ENCODE data around the gene PKN3. TPM values are rescaled to one million over a fixed set of nuclear protein-coding genes. Genes with fewer than 3 reads are reported as not detected.

The PKN3 gene
- polyA plus RNA-seq, 1 donor from 2014 or later: 0.06 TPM

DNA sequence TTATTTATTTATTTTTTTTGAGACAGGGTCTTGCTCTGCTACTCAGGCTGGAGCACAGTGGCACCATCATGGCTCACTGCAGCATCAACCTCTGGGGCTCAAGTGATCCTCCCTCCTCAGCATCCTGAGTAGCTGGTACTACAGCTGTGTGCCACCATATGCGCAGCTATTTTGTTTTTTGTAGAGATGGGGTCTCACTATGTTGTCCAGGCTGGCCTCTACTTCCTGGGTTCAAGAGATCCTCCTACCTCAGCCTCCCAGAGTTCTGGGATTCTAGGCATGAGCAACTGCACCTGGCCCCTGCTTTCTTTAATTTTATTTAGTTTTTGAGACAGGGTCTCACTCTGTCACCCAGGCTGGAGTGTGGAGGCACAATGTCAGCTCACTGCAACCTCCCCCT is 41.1 kb downstream of the PKN3 start:
- no peaks in the 10 kb centered on the region for H3K79me2 ChIP-seq (replicated peaks; ENCODE audit: insufficient read depth, low read length)
- no peaks in the 10 kb centered on the region for H3K9me2 ChIP-seq (ENCODE audit: insufficient read depth, low read length)
- H3K4me3 ChIP-seq (ENCODE audit: low read length): no peak overlapping the region
- H3K27ac ChIP-seq (ENCODE audit: low read length): no peak overlapping the region
- no peaks in the 10 kb centered on the region for H3F3A ChIP-seq (ENCODE audit: insufficient read depth, low read length, poor library complexity, severe bottlenecking)
- no peaks in the 10 kb centered on the region for H3K36me3 ChIP-seq (ENCODE audit: insufficient read depth, low read length)
- no peaks in the 10 kb centered on the region for H4K20me1 ChIP-seq (ENCODE audit: insufficient read depth)
- no peak overlapping the region for H2AFZ ChIP-seq (ENCODE audit: low read depth, low read length)
- H3K9ac ChIP-seq (ENCODE audit: low read length): no peak overlapping the region
- H3K9me3 ChIP-seq (ENCODE audit: low read length): no peaks in the 10 kb centered on the region
- no peak overlapping the region for H3K4me2 ChIP-seq (ENCODE audit: low read length)
- TF ChIP-seq, protein P1, sequence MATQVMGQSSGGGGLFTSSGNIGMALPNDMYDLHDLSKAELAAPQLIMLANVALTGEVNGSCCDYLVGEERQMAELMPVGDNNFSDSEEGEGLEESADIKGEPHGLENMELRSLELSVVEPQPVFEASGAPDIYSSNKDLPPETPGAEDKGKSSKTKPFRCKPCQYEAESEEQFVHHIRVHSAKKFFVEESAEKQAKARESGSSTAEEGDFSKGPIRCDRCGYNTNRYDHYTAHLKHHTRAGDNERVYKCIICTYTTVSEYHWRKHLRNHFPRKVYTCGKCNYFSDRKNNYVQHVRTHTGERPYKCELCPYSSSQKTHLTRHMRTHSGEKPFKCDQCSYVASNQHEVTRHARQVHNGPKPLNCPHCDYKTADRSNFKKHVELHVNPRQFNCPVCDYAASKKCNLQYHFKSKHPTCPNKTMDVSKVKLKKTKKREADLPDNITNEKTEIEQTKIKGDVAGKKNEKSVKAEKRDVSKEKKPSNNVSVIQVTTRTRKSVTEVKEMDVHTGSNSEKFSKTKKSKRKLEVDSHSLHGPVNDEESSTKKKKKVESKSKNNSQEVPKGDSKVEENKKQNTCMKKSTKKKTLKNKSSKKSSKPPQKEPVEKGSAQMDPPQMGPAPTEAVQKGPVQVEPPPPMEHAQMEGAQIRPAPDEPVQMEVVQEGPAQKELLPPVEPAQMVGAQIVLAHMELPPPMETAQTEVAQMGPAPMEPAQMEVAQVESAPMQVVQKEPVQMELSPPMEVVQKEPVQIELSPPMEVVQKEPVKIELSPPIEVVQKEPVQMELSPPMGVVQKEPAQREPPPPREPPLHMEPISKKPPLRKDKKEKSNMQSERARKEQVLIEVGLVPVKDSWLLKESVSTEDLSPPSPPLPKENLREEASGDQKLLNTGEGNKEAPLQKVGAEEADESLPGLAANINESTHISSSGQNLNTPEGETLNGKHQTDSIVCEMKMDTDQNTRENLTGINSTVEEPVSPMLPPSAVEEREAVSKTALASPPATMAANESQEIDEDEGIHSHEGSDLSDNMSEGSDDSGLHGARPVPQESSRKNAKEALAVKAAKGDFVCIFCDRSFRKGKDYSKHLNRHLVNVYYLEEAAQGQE (IDR thresholded peaks at IDR 0.05; ENCODE audit: borderline replicate concordance): no peak
- no peak for TF ChIP-seq EP300 (conservative IDR thresholded peaks at IDR 0.05; ENCODE audit: poor library complexity, severe bottlenecking)
- TF ChIP-seq EZH2 (IDR thresholded peaks at IDR 0.05; ENCODE audit: borderline replicate concordance, insufficient read depth, low read length, poor library complexity, severe bottlenecking): no peak
- no peak for TF ChIP-seq RAD21 (conservative IDR thresholded peaks at IDR 0.05)
- no peaks in the 10 kb centered on the region for H3K27me3 ChIP-seq (ENCODE audit: insufficient read depth, low read depth, low read length)

DNA sequence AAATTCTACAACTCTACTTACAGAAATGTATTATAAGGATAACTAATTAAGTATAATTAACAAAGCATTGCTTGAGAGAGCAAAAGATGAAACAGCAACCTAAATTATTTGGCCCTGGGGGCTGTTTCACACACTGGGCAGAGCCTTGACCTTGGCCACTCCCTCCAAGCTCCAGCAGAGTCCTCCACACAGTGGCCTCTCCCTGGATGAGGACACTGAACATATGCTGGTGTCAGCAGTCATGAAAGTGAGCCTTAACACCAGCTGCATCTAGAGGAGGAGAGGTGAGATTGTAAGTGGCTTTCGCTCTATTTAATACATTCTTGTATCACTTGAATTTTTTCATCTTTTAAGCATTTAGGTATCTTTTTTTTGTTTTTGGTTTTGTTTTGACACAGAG is 44.9 kb downstream of the PKN3 start:
- H3K9me2 ChIP-seq (ENCODE audit: insufficient read depth, low read length): no peaks in the 10 kb centered on the region
- H4K20me1 ChIP-seq (ENCODE audit: insufficient read depth): no peaks in the 10 kb centered on the region
- H3K4me2 ChIP-seq (ENCODE audit: low read length): no peak overlapping the region
- H3K27me3 ChIP-seq (ENCODE audit: insufficient read depth, low read depth, low read length): no peaks in the 10 kb centered on the region
- no peaks in the 10 kb centered on the region for H3K79me2 ChIP-seq (replicated peaks; ENCODE audit: insufficient read depth, low read length)
- H3K27ac ChIP-seq (ENCODE audit: low read length): no peak overlapping the region
- TF ChIP-seq, protein P2, sequence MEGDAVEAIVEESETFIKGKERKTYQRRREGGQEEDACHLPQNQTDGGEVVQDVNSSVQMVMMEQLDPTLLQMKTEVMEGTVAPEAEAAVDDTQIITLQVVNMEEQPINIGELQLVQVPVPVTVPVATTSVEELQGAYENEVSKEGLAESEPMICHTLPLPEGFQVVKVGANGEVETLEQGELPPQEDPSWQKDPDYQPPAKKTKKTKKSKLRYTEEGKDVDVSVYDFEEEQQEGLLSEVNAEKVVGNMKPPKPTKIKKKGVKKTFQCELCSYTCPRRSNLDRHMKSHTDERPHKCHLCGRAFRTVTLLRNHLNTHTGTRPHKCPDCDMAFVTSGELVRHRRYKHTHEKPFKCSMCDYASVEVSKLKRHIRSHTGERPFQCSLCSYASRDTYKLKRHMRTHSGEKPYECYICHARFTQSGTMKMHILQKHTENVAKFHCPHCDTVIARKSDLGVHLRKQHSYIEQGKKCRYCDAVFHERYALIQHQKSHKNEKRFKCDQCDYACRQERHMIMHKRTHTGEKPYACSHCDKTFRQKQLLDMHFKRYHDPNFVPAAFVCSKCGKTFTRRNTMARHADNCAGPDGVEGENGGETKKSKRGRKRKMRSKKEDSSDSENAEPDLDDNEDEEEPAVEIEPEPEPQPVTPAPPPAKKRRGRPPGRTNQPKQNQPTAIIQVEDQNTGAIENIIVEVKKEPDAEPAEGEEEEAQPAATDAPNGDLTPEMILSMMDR (IDR thresholded peaks at IDR 0.05; ENCODE audit: poor library complexity, severe bottlenecking): no peak
- TF ChIP-seq, protein P1 (IDR thresholded peaks at IDR 0.05; ENCODE audit: borderline replicate concordance): no peak
- TF ChIP-seq POLR2AphosphoS5 (IDR thresholded peaks at IDR 0.05) (no peak), SMC3 (conservative IDR thresholded peaks at IDR 0.05; ENCODE audit: poor library complexity) (no peak), TAF1 (IDR thresholded peaks at IDR 0.05; ENCODE audit: low read depth) (no peak), EP300 (conservative IDR thresholded peaks at IDR 0.05; ENCODE audit: poor library complexity, severe bottlenecking) (no peak), EZH2 (IDR thresholded peaks at IDR 0.05; ENCODE audit: borderline replicate concordance, insufficient read depth, low read length, poor library complexity, severe bottlenecking) (no peak), RAD21 (conservative IDR thresholded peaks at IDR 0.05) (no peak), MXI1 (conservative IDR thresholded peaks at IDR 0.05; ENCODE audit: poor library complexity, severe bottlenecking) (no peak)
- no peak overlapping the region for H2AFZ ChIP-seq (ENCODE audit: low read depth, low read length)
- no peak overlapping the region for H3K4me3 ChIP-seq (ENCODE audit: low read length)
- H3K36me3 ChIP-seq (ENCODE audit: insufficient read depth, low read length): no peaks in the 10 kb centered on the region
- H3F3A ChIP-seq (ENCODE audit: insufficient read depth, low read length, poor library complexity, severe bottlenecking): no peaks in the 10 kb centered on the region
- no peaks in the 10 kb centered on the region for H3K9me3 ChIP-seq (ENCODE audit: low read length)
- H3K9ac ChIP-seq (ENCODE audit: low read length): no peak overlapping the region
